Activated naive CD4-positive, alpha-beta T cell treated with anti-CD3 and anti-CD28 coated beads, Interleukin-2, amount 50 U/mL, for 24 hours (primary cell): ENCODE data around the gene SOX10.

ENCODE experiments used
- H3K27ac Mint-ChIP-seq: one replicate; pipeline ENCODE4 v1.8.0; 2021; ENCODE audit warnings: mild to moderate bottlenecking, mixed read lengths
- H3K27me3 Mint-ChIP-seq: one replicate; pipeline ENCODE4 v1.8.0; 2021; ENCODE audit warnings: mixed read lengths
- H3K36me3 Mint-ChIP-seq: one replicate; pipeline ENCODE4 v1.8.0; 2021; ENCODE audit warnings: mixed read lengths
- H3K4me1 Mint-ChIP-seq: one replicate; pipeline ENCODE4 v1.8.0; 2021; ENCODE audit warnings: mixed read lengths
- H3K4me3 Mint-ChIP-seq: one replicate; pipeline ENCODE4 v1.8.0; 2021; ENCODE audit warnings: mild to moderate bottlenecking, mixed read lengths
- H3K9me3 Mint-ChIP-seq: one replicate; pipeline ENCODE4 v1.8.0; 2021; ENCODE audit warnings: mixed read lengths

Gene SOX10

GRCh38 chr22:37983860-37984791 is at the start of gene SOX10:
TSS of gene SOX10 (minus strand) at chr22:37984555. CDS start at chr22:37983784, 771 bp downstream.
- Mint-ChIP-seq H3K4me3 (no peak within 1 kb of the TSS), H3K27ac (no peak within 1 kb of the TSS), H3K27me3 (no peaks in the 10 kb centered on the region)

GRCh38 chr22:38033522-38034277 is 49.3 kb upstream of the SOX10 start:
- Mint-ChIP-seq H3K27me3 (no peaks in the 10 kb centered on the region), H3K9me3 (no peaks in the 10 kb centered on the region), H3K4me3 (no peak overlapping the region)

More at GRCh38 chr22:37983860-37984791, at the start of gene SOX10:
- Mint-ChIP-seq H3K9me3 (no peaks in the 10 kb centered on the region), H3K36me3 (no peaks in the 10 kb centered on the region), H3K4me1 (no peaks in the 10 kb centered on the region)

GRCh38 chr22:38032681-38033521 is 48.5 kb upstream of the SOX10 start:
- Mint-ChIP-seq H3K27ac (no peak overlapping the region), H3K4me3 (no peak overlapping the region)

More at GRCh38 chr22:38033522-38034277, 49.3 kb upstream of the SOX10 start:
- H3K4me1 Mint-ChIP-seq: no peaks in the 10 kb centered on the region
- H3K36me3 Mint-ChIP-seq: no peaks in the 10 kb centered on the region
- no peak overlapping the region for H3K27ac Mint-ChIP-seq

GRCh38 chr22:38031491-38031890 is 47.1 kb upstream of the SOX10 start:
- no peak overlapping the region for H3K27ac Mint-ChIP-seq
- no peaks in the 10 kb centered on the region for H3K27me3 Mint-ChIP-seq
- no peaks in the 10 kb centered on the region for H3K36me3 Mint-ChIP-seq

More at GRCh38 chr22:38032681-38033521, 48.5 kb upstream of the SOX10 start:
- Mint-ChIP-seq H3K36me3 (no peaks in the 10 kb centered on the region), H3K27me3 (no peaks in the 10 kb centered on the region), H3K4me1 (no peaks in the 10 kb centered on the region), H3K9me3 (no peaks in the 10 kb centered on the region)

GRCh38 chr22:38030311-38031133 is 46.2 kb upstream of the SOX10 start:
- H3K27me3 Mint-ChIP-seq: no peaks in the 10 kb centered on the region
- H3K36me3 Mint-ChIP-seq: no peaks in the 10 kb centered on the region
- H3K27ac Mint-ChIP-seq: no peak overlapping the region
- no peaks in the 10 kb centered on the region for H3K9me3 Mint-ChIP-seq
- no peaks in the 10 kb centered on the region for H3K4me1 Mint-ChIP-seq
- H3K4me3 Mint-ChIP-seq: no peak overlapping the region

More at GRCh38 chr22:38031491-38031890, 47.1 kb upstream of the SOX10 start:
- no peaks in the 10 kb centered on the region for H3K9me3 Mint-ChIP-seq
- H3K4me3 Mint-ChIP-seq: no peak overlapping the region
- H3K4me1 Mint-ChIP-seq: no peaks in the 10 kb centered on the region

GRCh38 chr22:38029901-38030300 is 45.5 kb upstream of the SOX10 start:
- H3K4me3 Mint-ChIP-seq: no peak overlapping the region
- H3K9me3 Mint-ChIP-seq: no peaks in the 10 kb centered on the region
- H3K36me3 Mint-ChIP-seq: no peaks in the 10 kb centered on the region
- no peaks in the 10 kb centered on the region for H3K4me1 Mint-ChIP-seq
- H3K27ac Mint-ChIP-seq: no peak overlapping the region
- no peaks in the 10 kb centered on the region for H3K27me3 Mint-ChIP-seq

- Mint-ChIP-seq H3K4me1 (no peaks in the 10 kb centered on the region), H3K36me3 (no peaks in the 10 kb centered on the region), H3K27ac (no peak overlapping the region), H3K9me3 (no peaks in the 10 kb centered on the region), H3K27me3 (no peaks in the 10 kb centered on the region), H3K4me3 (no peak overlapping the region)
Observed at GRCh38 chr22:38029370-38029769, 45.0 kb upstream of the SOX10 start.

GRCh38 chr22:38028344-38029130 is 44.2 kb upstream of the SOX10 start:
- H3K9me3 Mint-ChIP-seq: no peaks in the 10 kb centered on the region
- H3K4me1 Mint-ChIP-seq: no peaks in the 10 kb centered on the region
- H3K27me3 Mint-ChIP-seq: no peaks in the 10 kb centered on the region
- H3K4me3 Mint-ChIP-seq: no peak overlapping the region
- no peak overlapping the region for H3K27ac Mint-ChIP-seq
- H3K36me3 Mint-ChIP-seq: no peaks in the 10 kb centered on the region

- H3K36me3 Mint-ChIP-seq: no peaks in the 10 kb centered on the region
- H3K4me1 Mint-ChIP-seq: no peaks in the 10 kb centered on the region
- H3K4me3 Mint-ChIP-seq: no peak overlapping the region
- no peak overlapping the region for H3K27ac Mint-ChIP-seq
- no peaks in the 10 kb centered on the region for H3K27me3 Mint-ChIP-seq
- no peaks in the 10 kb centered on the region for H3K9me3 Mint-ChIP-seq
Observed at GRCh38 chr22:38027487-38027886, 43.1 kb upstream of the SOX10 start.

GRCh38 chr22:38026130-38027111 is 42.1 kb upstream of the SOX10 start:
- Mint-ChIP-seq H3K27me3 (no peaks in the 10 kb centered on the region), H3K36me3 (no peaks in the 10 kb centered on the region), H3K9me3 (no peaks in the 10 kb centered on the region), H3K4me3 (no peak overlapping the region), H3K4me1 (no peaks in the 10 kb centered on the region), H3K27ac (no peak overlapping the region)

- H3K4me1 Mint-ChIP-seq: no peaks in the 10 kb centered on the region
- no peaks in the 10 kb centered on the region for H3K27me3 Mint-ChIP-seq
- no peak overlapping the region for H3K27ac Mint-ChIP-seq
- H3K4me3 Mint-ChIP-seq: no peak overlapping the region
- no peaks in the 10 kb centered on the region for H3K9me3 Mint-ChIP-seq
- no peaks in the 10 kb centered on the region for H3K36me3 Mint-ChIP-seq
Observed at GRCh38 chr22:38025514-38025913, 41.2 kb upstream of the SOX10 start.

GRCh38 chr22:38023045-38023444 is 38.7 kb upstream of the SOX10 start:
- Mint-ChIP-seq H3K9me3 (no peaks in the 10 kb centered on the region), H3K4me3 (no peak overlapping the region), H3K27me3 (no peaks in the 10 kb centered on the region), H3K36me3 (no peaks in the 10 kb centered on the region), H3K27ac (no peak overlapping the region), H3K4me1 (no peaks in the 10 kb centered on the region)

GRCh38 chr22:38021206-38021605 is 36.9 kb upstream of the SOX10 start:
- no peak overlapping the region for H3K4me3 Mint-ChIP-seq
- H3K4me1 Mint-ChIP-seq: no peaks in the 10 kb centered on the region
- H3K27ac Mint-ChIP-seq: no peak overlapping the region
- H3K27me3 Mint-ChIP-seq: no peaks in the 10 kb centered on the region
- H3K9me3 Mint-ChIP-seq: no peaks in the 10 kb centered on the region
- no peaks in the 10 kb centered on the region for H3K36me3 Mint-ChIP-seq
